ENCODE measurements around the gene CD24. TPM values are rescaled to one million over a fixed set of nuclear protein-coding genes. Genes with fewer than 3 reads are reported as not detected.
A peak's percentile ranks its signal among the peaks of the same experiment; 100 is the strongest.
"Not testable (repeated sequence)": the region's sequence is repeated elsewhere in the genome, so short reads cannot be mapped to it uniquely, and the experiment has no call there.

Gene CD24
- total RNA-seq, 1 experiment from 2014 or later = 57.4 TPM

GRCh38 chr6:106973018-106973835 lies 1.3 kb downstream of the CD24 start:
- in situ Hi-C loops (cut with HindIII; ENCODE audit: low pct_unique_long_range_greater_than_20kb, low sequenced_read_pairs) = no loop called here
- peak overlapping the region; percentile 50 to 54 for H3K4me3 ChIP-seq (ENCODE audit: low read depth in 2 of 2, low read length in 2 of 2)
- TF ChIP-seq POLR2AphosphoS5 (IDR thresholded peaks at IDR 0.05; ENCODE audit: low read depth, low read length) (no peak), SIN3A (IDR thresholded peaks at IDR 0.05; ENCODE audit: borderline replicate concordance, insufficient read depth, low read depth, low read length) (no peak)
- CTCF ChIA-PET = interaction anchor here (0.6 to 1.4 kb wide), 2 partner anchors 24 to 137 kb away, joined by 4 to 5 read pairs; no protein-coding TSS in a partner anchor
- no peaks in the 10 kb centered on the region for H3K9me3 ChIP-seq (ENCODE audit: control insufficient read depth, insufficient read depth, low read depth, low read length)
- no TSS peak for BruUV-seq (replicated peaks)
- H3K27me3 ChIP-seq (ENCODE audit: control insufficient read depth, insufficient read depth, low read length) = peaks cover 30% of the 10 kb centered on the region
- POLR2A ChIA-PET = no interaction called here
- DNase-seq (ENCODE audit: low read depth, low spot score) = no peak
- no peak overlapping the region; the same call in 1 of the 2 replicates for H3K27ac ChIP-seq (ENCODE audit: low read length)
- H3K4me1 ChIP-seq (ENCODE audit: control insufficient read depth, insufficient read depth, low read length) = no peaks in the 10 kb centered on the region
- no peaks in the 10 kb centered on the region; the same call in 1 of the 2 replicates for H3K36me3 ChIP-seq (ENCODE audit: control insufficient read depth, insufficient read depth, low read length)
- ATAC-seq = 0 out of 2 replicates have a peak, but pooled peaks have one; percentile 7
- intact Hi-C loops (cut with micrococcal nuclease; ENCODE audit: unreplicated experiment) = loop anchor here (10.0 kb wide), 2 partner anchors 88 to 278 kb away; no protein-coding TSS in a partner anchor

GRCh38 chr6:106972500-106972899 lies 2.0 kb downstream of the CD24 start:
- H3K36me3 ChIP-seq (ENCODE audit: control insufficient read depth, insufficient read depth, low read length) = no peaks in the 10 kb centered on the region; the same call in 1 of the 2 replicates
- H3K4me3 ChIP-seq (ENCODE audit: low read depth in 2 of 2, low read length in 2 of 2) = peak overlapping the region in 1 of 2 experiments; percentile 50; a peak in 2 of 4 replicates
- H3K27me3 ChIP-seq (ENCODE audit: control insufficient read depth, insufficient read depth, low read length) = peaks cover 30% of the 10 kb centered on the region
- BruUV-seq (replicated peaks) = no TSS peak
- intact Hi-C loops (cut with micrococcal nuclease; ENCODE audit: unreplicated experiment) = loop anchor here (10.0 kb wide), 2 partner anchors 88 to 278 kb away; no protein-coding TSS in a partner anchor
- in situ Hi-C loops (cut with HindIII; ENCODE audit: low pct_unique_long_range_greater_than_20kb, low sequenced_read_pairs) = no loop called here
- DNase-seq (ENCODE audit: low read depth, low spot score) (no peak), ATAC-seq (no peak)
- H3K9me3 ChIP-seq (ENCODE audit: control insufficient read depth, insufficient read depth, low read depth, low read length) = no peaks in the 10 kb centered on the region
- ChIA-PET POLR2A (no interaction called here), CTCF (interaction anchor here (0.6 to 1.4 kb wide), 2 partner anchors 25 to 137 kb away, joined by 4 to 5 read pairs; no protein-coding TSS in a partner anchor)
- no peak overlapping the region for H3K27ac ChIP-seq (ENCODE audit: low read length)
- no peak for TF ChIP-seq REST (IDR thresholded peaks at IDR 0.05; ENCODE audit: insufficient read depth in 1 of 2, low read depth in 2 of 2, low read length in 1 of 2)
- no peak for TF ChIP-seq CTCF (IDR thresholded peaks at IDR 0.05)
- no peak for TF ChIP-seq POLR2AphosphoS5 (IDR thresholded peaks at IDR 0.05; ENCODE audit: low read depth, low read length)
- TF ChIP-seq SIN3A (IDR thresholded peaks at IDR 0.05; ENCODE audit: borderline replicate concordance, insufficient read depth, low read depth, low read length) = no peak
- TF ChIP-seq TCF7L2 (IDR thresholded peaks at IDR 0.05; ENCODE audit: low read depth, low read length) = no peak
- H3K4me1 ChIP-seq (ENCODE audit: control insufficient read depth, insufficient read depth, low read length) = no peaks in the 10 kb centered on the region

- H3K27ac ChIP-seq (ENCODE audit: low read length); CTCF ChIA-PET; POLR2A ChIA-PET; DNase-seq (ENCODE audit: low read depth, low spot score); in situ Hi-C loops (cut with HindIII; ENCODE audit: low pct_unique_long_range_greater_than_20kb, low sequenced_read_pairs); H3K36me3 ChIP-seq (ENCODE audit: control insufficient read depth, insufficient read depth, low read length); ATAC-seq; H3K4me1 ChIP-seq (ENCODE audit: control insufficient read depth, insufficient read depth, low read length); H3K9me3 ChIP-seq (ENCODE audit: control insufficient read depth, insufficient read depth, low read depth, low read length); BruUV-seq (replicated peaks); H3K4me3 ChIP-seq (ENCODE audit: low read depth in 2 of 2, low read length in 2 of 2): not testable (repeated sequence)
- intact Hi-C loops (cut with micrococcal nuclease; ENCODE audit: unreplicated experiment) = loop anchor here (10.0 kb wide), 2 partner anchors 86 to 276 kb away; no protein-coding TSS in a partner anchor
- peaks cover 23% of the 10 kb centered on the region for H3K27me3 ChIP-seq (ENCODE audit: control insufficient read depth, insufficient read depth, low read length)
These were observed 3.8 kb downstream of the CD24 start for GRCh38 chr6:106970769-106971168.

Measured in Panc1 (cell line).